HepG2 (cell line): Measurements from ENCODE around the gene ACER3. TPM values are rescaled to one million over a fixed set of nuclear protein-coding genes. Genes with fewer than 3 reads are reported as not detected.

Experiments used
- ATAC-seq: fragments of 200-7000 bp; cut with Tn5 transposase; 3 replicates; pipeline ENCODE4 v1.9.1; 2020; ENCODE audit warnings: mild to moderate bottlenecking, moderate library complexity
- BruUV-seq: library from RNA; stranded (reverse); fragments of 400-500 nt; replicated peaks from 2 replicates; lab custom pipeline; 2021; lab: Mats Ljungman, UMichigan
- CTCF ChIA-PET: fragments of 300-600 bp; formaldehyde crosslinking; extraction: SDS; loops from one replicate; lab custom pipeline; 2021; ENCODE audit warnings: low total read pairs, inconsistent platforms, low intra/inter-chr PET ratio; lab: Yijun Ruan, JAX
- POLR2A ChIA-PET: fragments of 350-600 bp; sonication (Branson Sonifier 250); formaldehyde crosslinking; loops from one replicate; lab custom pipeline; 2020; ENCODE audit warnings: antibody characterized with exemption, inconsistent platforms; lab: Yijun Ruan, JAX
- DNase-seq: peaks from one replicate; pipeline ENCODE4 v3.0.0-alpha.2; 2015; ENCODE audit warnings: low spot score
- FAIRE-seq: peaks from 3 replicates; lab custom pipeline; 2011; peaks lifted over from hg19 to GRCh38; lab: Jason Lieb, UNC
- H2AFZ ChIP-seq: one replicate; pipeline ENCODE4 v1.6.1; 2011; ENCODE audit warnings: low read length, inconsistent platforms
- H3K27ac ChIP-seq: fragments of 300-600 bp; 3 replicates; pipeline ENCODE4 v1.8.0; 2011; ENCODE audit warnings: mixed run types, mild to moderate bottlenecking, mixed read lengths, low read length, inconsistent platforms; ENCODE audit not compliant: insufficient read depth; ENCODE audit errors: extremely low read length
- H3K27me3 ChIP-seq, 2 experiments: fragments of 200-600 bp in 1 of 2; 2 replicates in 1 of 2; 3 replicates in 1 of 2; pipeline versions ENCODE4 v1.6.0 to v1.8.0; 2011; ENCODE audit warnings: low read length in 2 of 2, mild to moderate bottlenecking in 2 of 2, moderate library complexity in 2 of 2, inconsistent platforms in 1 of 2; ENCODE audit not compliant: insufficient read depth in 2 of 2, control insufficient read depth in 1 of 2
- H3K36me3 ChIP-seq, 2 experiments: fragments of 200-600 bp in 1 of 2; replicated peaks in 1 of 2; 2 replicates in 1 of 2; 3 replicates in 1 of 2; pipeline versions ENCODE4 v1.5.1 to v1.8.0; 2011; ENCODE audit warnings: low read length in 2 of 2, inconsistent platforms in 1 of 2; ENCODE audit not compliant: insufficient read depth in 2 of 2, control insufficient read depth in 1 of 2
- H3K4me1 ChIP-seq: 2 replicates; pipeline ENCODE4 v1.5.1; 2012; ENCODE audit warnings: low read length, inconsistent platforms; ENCODE audit not compliant: insufficient read depth
- H3K4me2 ChIP-seq: 2 replicates; pipeline ENCODE4 v1.6.0; 2011; ENCODE audit warnings: low read depth, low read length, inconsistent platforms
- H3K4me3 ChIP-seq, 3 experiments: fragments of 200-600 bp in 1 of 3; sonication (generic), shearing (Covaris generic) in 1 of 3; replicated peaks in 1 of 3; 2 replicates each; pipeline ENCODE4 v1.5.1; 2011 to 2016; ENCODE audit warnings: low read length in 3 of 3, inconsistent platforms in 2 of 3, low read depth in 2 of 3, mild to moderate bottlenecking in 2 of 3, control low read depth in 1 of 3, mixed read lengths in 1 of 3; ENCODE audit not compliant: insufficient read depth in 1 of 3
- H3K79me2 ChIP-seq: one replicate; pipeline ENCODE4 v1.6.1; 2011; ENCODE audit warnings: low read length, inconsistent platforms; ENCODE audit not compliant: insufficient read depth
- H3K9ac ChIP-seq: 2 replicates; pipeline ENCODE4 v1.6.0; 2011; ENCODE audit warnings: mild to moderate bottlenecking, low read depth, low read length, inconsistent platforms; ENCODE audit not compliant: insufficient read depth
- H3K9me3 ChIP-seq: 2 replicates; pipeline ENCODE4 v1.5.1; 2012; ENCODE audit warnings: mild to moderate bottlenecking, low read length
- H4K20me1 ChIP-seq: 2 replicates; pipeline ENCODE4 v1.6.0; 2011; ENCODE audit warnings: inconsistent platforms, mild to moderate bottlenecking, low read length, moderate library complexity; ENCODE audit not compliant: insufficient read depth
- DPF2 ChIP-seq: sonication (generic); formaldehyde crosslinking; IDR thresholded peaks from 2 replicates; pipeline ENCODE4 v1.4.0; 2020; ENCODE audit warnings: mild to moderate bottlenecking, low read depth, missing genetic modification reagents, borderline replicate concordance
- FOXP1 ChIP-seq, 2 experiments: fragments of 450-650 bp in 1 of 2; IDR thresholded peaks; 2 replicates each; pipeline ENCODE4 v1.6.1; 2017 to 2018; ENCODE audit warnings: antibody characterized with exemption in 1 of 2
- GABPA ChIP-seq, 2 experiments: IDR thresholded peaks; 2 replicates each; pipeline ENCODE4 v1.6.1; 2011 to 2016; ENCODE audit warnings: low read depth in 2 of 2, low read length in 1 of 2, missing biosample characterization in 1 of 2, missing genetic modification characterization in 1 of 2
- HES4 ChIP-seq: sonication (generic); formaldehyde crosslinking; IDR thresholded peaks from 2 replicates; pipeline ENCODE4 v1.9.0; 2021; ENCODE audit warnings: mild to moderate bottlenecking, missing genetic modification reagents, borderline replicate concordance
- HNRNPH1 ChIP-seq: fragments of 200-400 bp; formaldehyde crosslinking; optimal IDR thresholded peaks from 2 replicates; pipeline ENCODE3; 2017; ENCODE audit warnings: mild to moderate bottlenecking, low read depth, low read length
- MBD4 ChIP-seq: IDR thresholded peaks from 2 replicates; pipeline ENCODE4 v1.6.1; 2012; ENCODE audit warnings: low read length, inconsistent platforms, borderline replicate concordance
- TP53 ChIP-seq: sonication (generic); formaldehyde crosslinking; conservative IDR thresholded peaks from 2 replicates; pipeline ENCODE4 v1.4.0; 2020; ENCODE audit warnings: missing genetic modification reagents
- WIZ ChIP-seq: sonication (generic); formaldehyde crosslinking; IDR thresholded peaks from 2 replicates; pipeline ENCODE4 v1.5.1; 2020; ENCODE audit warnings: mild to moderate bottlenecking, missing genetic modification reagents
- XBP1 ChIP-seq: sonication (generic); formaldehyde crosslinking; IDR thresholded peaks from 2 replicates; pipeline ENCODE4 v1.5.0; 2020; ENCODE audit warnings: missing genetic modification reagents
- ZFX ChIP-seq: sonication (generic); formaldehyde crosslinking; IDR thresholded peaks from 2 replicates; pipeline ENCODE4 v1.4.0; 2020; ENCODE audit warnings: mild to moderate bottlenecking, low read depth, missing genetic modification reagents, moderate library complexity
- ZNF3 ChIP-seq: IDR thresholded peaks from 2 replicates; pipeline ENCODE4 v1.7.0; 2017; ENCODE audit warnings: inconsistent platforms
- ZNF547 ChIP-seq: sonication (generic); formaldehyde crosslinking; IDR thresholded peaks from 2 replicates; pipeline ENCODE4 v1.5.1; 2020; ENCODE audit warnings: mild to moderate bottlenecking, missing genetic modification reagents
- ZNF570 ChIP-seq: sonication (generic); formaldehyde crosslinking; IDR thresholded peaks from 2 replicates; pipeline ENCODE4 v1.4.0; 2020; ENCODE audit warnings: mild to moderate bottlenecking, missing genetic modification reagents, borderline replicate concordance
- ZNF781 ChIP-seq: sonication (generic); formaldehyde crosslinking; IDR thresholded peaks from 2 replicates; pipeline ENCODE4 v1.5.1; 2020; ENCODE audit warnings: borderline replicate concordance, mild to moderate bottlenecking, missing genetic modification reagents; ENCODE audit errors: not compliant biosample characterization
- WGBS: methylation state at CpG from one replicate; pipeline ENCODE4 v1.1.6; 2017; ENCODE audit warnings: low lambda C conversion rate; 5-methylcytosine and 5-hydroxymethylcytosine counted together
- in situ Hi-C: cut with HindIII; loops from 2 replicates; pipeline ENCODE4 v1.10.0; 2017; ENCODE audit warnings: low pct_unique_long_range_greater_than_20kb; ENCODE audit not compliant: extremely low pct_ligation_motif_present
- intact Hi-C: fragments of 100-400 bp; cut with micrococcal nuclease; formaldehyde crosslinking; loops from one replicate; pipeline ENCODE4 v1.10.0; 2022; ENCODE audit not compliant: unreplicated experiment
- polyA plus RNA-seq, 8 experiments: library from polyadenylated mRNA; depleted of rRNA in 3 of 8; stranded (reverse) in 7 of 8; unstranded in 1 of 8; fragments of >200 nt; fragmentation: Illumina TruSeq in 4 of 8; extraction: Trizol in 4 of 8; gene quantifications; 2 replicates each; pipeline versions ENCODE4 v1.2.1 to v1.2.3, GENCODE V29; 2011 to 2016; ENCODE audit warnings: low read depth in 4 of 8, missing spikeins in 1 of 8, mixed read lengths in 1 of 8; ENCODE audit not compliant: insufficient read depth in 1 of 8
- total RNA-seq, 5 experiments: library from RNA; depleted of rRNA; stranded (reverse); fragments of >200 nt; fragmentation: Illumina TruSeq; extraction: Trizol; gene quantifications; 2 replicates each; pipeline ENCODE4 v1.2.3, GENCODE V29; 2016; ENCODE audit warnings: low read depth in 1 of 5
- TF ChIP-seq, protein P1 (sequence below): sonication (generic); formaldehyde crosslinking; IDR thresholded peaks from 2 replicates; pipeline ENCODE4 v1.5.0; 2020; ENCODE audit warnings: mild to moderate bottlenecking, missing genetic modification reagents
- TF ChIP-seq, protein P2 (sequence below): IDR thresholded peaks from 2 replicates; pipeline ENCODE4 v1.6.1; 2016; ENCODE audit warnings: low read depth
- TF ChIP-seq, protein P3 (sequence below): sonication (generic); formaldehyde crosslinking; IDR thresholded peaks from 2 replicates; pipeline ENCODE4 v1.5.0; 2020; ENCODE audit warnings: missing genetic modification reagents
- TF ChIP-seq, protein P4 (sequence below): sonication (generic); formaldehyde crosslinking; IDR thresholded peaks from 2 replicates; pipeline ENCODE4 v1.4.0; 2020; ENCODE audit warnings: missing genetic modification reagents

Gene ACER3
- total and polyA plus RNA-seq, 2 of the 13 experiments (the other 11 are each of a cell fraction or from before 2014, with no cell fraction given): 6.0 to 9.8 TPM

DNA sequence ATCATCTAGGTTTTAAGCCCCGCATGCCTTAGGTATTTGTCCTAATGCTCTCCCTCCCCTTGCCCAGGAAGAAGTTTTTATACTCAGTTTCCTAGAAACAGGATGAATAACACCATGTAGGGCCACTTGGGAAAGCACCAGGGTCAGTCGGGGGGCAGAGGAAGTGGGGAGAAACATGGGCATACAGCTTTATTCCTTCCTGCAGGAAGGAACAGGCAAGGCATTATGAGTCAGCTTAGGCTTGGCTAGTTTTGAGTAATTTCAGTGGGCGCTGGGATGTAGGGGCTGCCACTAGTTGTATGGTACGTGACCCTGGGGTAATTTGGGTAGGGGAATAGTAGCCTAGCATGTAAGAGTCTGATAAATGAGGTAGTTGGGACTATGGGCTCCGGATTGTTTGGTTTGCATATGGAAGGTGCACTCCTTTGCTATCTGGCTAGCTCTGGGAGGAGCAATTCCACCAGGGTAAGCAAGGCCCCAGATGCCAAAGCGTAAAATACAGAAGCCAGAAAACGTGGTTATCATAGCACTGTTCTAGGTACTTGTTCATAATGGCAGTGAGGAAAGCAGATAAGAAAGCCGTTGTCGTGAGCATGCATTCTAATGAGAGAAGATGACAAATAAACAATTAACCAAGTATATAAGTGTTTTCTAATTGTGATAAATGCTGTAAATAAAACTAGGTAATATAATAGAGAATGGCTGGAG, 24.8 kb downstream of the ACER3 start (continued):
- TF ChIP-seq, protein P1, sequence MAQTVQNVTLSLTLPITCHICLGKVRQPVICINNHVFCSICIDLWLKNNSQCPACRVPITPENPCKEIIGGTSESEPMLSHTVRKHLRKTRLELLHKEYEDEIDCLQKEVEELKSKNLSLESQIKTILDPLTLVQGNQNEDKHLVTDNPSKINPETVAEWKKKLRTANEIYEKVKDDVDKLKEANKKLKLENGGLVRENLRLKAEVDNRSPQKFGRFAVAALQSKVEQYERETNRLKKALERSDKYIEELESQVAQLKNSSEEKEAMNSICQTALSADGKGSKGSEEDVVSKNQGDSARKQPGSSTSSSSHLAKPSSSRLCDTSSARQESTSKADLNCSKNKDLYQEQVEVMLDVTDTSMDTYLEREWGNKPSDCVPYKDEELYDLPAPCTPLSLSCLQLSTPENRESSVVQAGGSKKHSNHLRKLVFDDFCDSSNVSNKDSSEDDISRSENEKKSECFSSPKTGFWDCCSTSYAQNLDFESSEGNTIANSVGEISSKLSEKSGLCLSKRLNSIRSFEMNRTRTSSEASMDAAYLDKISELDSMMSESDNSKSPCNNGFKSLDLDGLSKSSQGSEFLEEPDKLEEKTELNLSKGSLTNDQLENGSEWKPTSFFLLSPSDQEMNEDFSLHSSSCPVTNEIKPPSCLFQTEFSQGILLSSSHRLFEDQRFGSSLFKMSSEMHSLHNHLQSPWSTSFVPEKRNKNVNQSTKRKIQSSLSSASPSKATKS (CRISPR knock-in tag): no peak
- no peak for TF ChIP-seq HES4
- no peak for TF ChIP-seq WIZ (CRISPR knock-in tag)
- no peak for TF ChIP-seq DPF2 (CRISPR knock-in tag)
- TF ChIP-seq, protein P2, sequence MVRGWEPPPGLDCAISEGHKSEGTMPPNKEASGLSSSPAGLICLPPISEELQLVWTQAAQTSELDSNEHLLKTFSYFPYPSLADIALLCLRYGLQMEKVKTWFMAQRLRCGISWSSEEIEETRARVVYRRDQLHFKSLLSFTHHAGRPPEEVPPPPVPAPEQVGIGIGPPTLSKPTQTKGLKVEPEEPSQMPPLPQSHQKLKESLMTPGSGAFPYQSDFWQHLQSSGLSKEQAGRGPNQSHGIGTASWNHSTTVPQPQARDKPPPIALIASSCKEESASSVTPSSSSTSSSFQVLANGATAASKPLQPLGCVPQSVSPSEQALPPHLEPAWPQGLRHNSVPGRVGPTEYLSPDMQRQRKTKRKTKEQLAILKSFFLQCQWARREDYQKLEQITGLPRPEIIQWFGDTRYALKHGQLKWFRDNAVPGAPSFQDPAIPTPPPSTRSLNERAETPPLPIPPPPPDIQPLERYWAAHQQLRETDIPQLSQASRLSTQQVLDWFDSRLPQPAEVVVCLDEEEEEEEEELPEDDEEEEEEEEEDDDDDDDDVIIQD (CRISPR knock-in tag): no peak

DNA sequence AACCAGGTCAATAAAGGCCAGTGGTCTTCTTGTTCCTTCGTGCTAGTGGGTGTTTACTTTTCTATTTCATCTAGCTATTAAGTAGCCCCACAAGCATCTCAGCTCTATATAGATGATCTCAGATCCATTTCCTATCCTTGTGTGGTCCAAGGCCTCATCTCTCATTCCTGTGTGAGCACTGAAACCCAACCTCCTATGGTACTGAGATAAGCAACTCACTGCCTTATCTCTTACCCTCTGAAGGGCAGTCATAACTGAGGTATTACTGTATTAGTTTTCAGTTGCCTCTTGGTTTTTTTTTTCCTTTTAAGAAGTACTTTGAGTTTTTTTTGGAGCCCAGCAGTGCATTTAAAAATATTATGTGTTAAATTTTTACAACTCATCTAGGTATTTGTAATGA, 28.3 kb downstream of the ACER3 start:
- intact Hi-C loops: no loop called here
- H3K4me2 ChIP-seq: no peak overlapping the region
- TF ChIP-seq ZNF781 (CRISPR knock-in tag) (no peak), ZNF3 (no peak), ZNF547 (CRISPR knock-in tag) (no peak), XBP1 (no peak), GABPA (IDR thresholded peaks at IDR 0.05; ENCODE audit: low read depth, low read length) (no peak), GABPA (CRISPR knock-in tag; IDR thresholded peaks at IDR 0.05; ENCODE audit: low read depth) (no peak), MBD4 (no peak), FOXP1 (IDR thresholded peaks at IDR 0.05) (no peak), FOXP1 (CRISPR knock-in tag; IDR thresholded peaks at IDR 0.05) (no peak), TP53 (CRISPR knock-in tag) (no peak), HNRNPH1 (no peak), ZNF570 (no peak), ZFX (CRISPR knock-in tag) (no peak)
- TF ChIP-seq, protein P3, sequence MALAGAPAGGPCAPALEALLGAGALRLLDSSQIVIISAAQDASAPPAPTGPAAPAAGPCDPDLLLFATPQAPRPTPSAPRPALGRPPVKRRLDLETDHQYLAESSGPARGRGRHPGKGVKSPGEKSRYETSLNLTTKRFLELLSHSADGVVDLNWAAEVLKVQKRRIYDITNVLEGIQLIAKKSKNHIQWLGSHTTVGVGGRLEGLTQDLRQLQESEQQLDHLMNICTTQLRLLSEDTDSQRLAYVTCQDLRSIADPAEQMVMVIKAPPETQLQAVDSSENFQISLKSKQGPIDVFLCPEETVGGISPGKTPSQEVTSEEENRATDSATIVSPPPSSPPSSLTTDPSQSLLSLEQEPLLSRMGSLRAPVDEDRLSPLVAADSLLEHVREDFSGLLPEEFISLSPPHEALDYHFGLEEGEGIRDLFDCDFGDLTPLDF (CRISPR knock-in tag): no peak
- TF ChIP-seq, protein P4, sequence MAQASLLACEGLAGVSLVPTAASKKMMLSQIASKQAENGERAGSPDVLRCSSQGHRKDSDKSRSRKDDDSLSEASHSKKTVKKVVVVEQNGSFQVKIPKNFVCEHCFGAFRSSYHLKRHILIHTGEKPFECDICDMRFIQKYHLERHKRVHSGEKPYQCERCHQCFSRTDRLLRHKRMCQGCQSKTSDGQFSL (CRISPR knock-in tag): no peak

More for the DNA sequence above, 28.3 kb downstream of the ACER3 start:
- H3K4me3 ChIP-seq: no peak overlapping the region
- no peak for FAIRE-seq
- H2AFZ ChIP-seq: no peak overlapping the region
- H3K9me3 ChIP-seq: no peaks in the 10 kb centered on the region
- ChIA-PET POLR2A (no interaction called here), CTCF (no interaction called here)
- no peaks in the 10 kb centered on the region for H3K79me2 ChIP-seq
- no peaks in the 10 kb centered on the region for H3K27me3 ChIP-seq
- no peaks in the 10 kb centered on the region for H4K20me1 ChIP-seq
- H3K27ac ChIP-seq: no peak overlapping the region
- no peak; the same call in 2 of the 3 replicates for ATAC-seq
- 4% methylated on average over 1 of the region's 1 CpG for WGBS
- no peaks in the 10 kb centered on the region for H3K36me3 ChIP-seq
- peaks cover 16% of the 10 kb centered on the region for H3K4me1 ChIP-seq
- no peak overlapping the region for H3K9ac ChIP-seq
- peak; percentile 3 for DNase-seq
- in situ Hi-C loops: no loop called here
- no TSS peak for BruUV-seq
